ENCODE measurements around the gene PRRT3. TPM values are rescaled to one million over a fixed set of nuclear protein-coding genes. Genes with fewer than 3 reads are reported as not detected.

Gene PRRT3
- total RNA-seq, 1 donor from 2014 or later, result 1.4 TPM

- H3K9me3 ChIP-seq, result no peaks in the 10 kb centered on the region
- H3K4me3 ChIP-seq, result peak overlapping the region; percentile 80
- peaks cover 26% of the 10 kb centered on the region for H3K4me1 ChIP-seq
- peak overlapping the region; percentile 89 for H3K27ac ChIP-seq
- ATAC-seq, result no peak
- intact Hi-C loops (cut with DNase I), result no loop called here
- no peak for TF ChIP-seq CTCF (IDR thresholded peaks at IDR 0.05)
- H3K27me3 ChIP-seq, result no peaks in the 10 kb centered on the region
- no peak for DNase-seq
- H3K36me3 ChIP-seq, result peaks cover 35% of the 10 kb centered on the region
Measured at GRCh38 chr3:9934235-9934621, 18.0 kb downstream of the PRRT3 start.

DNA sequence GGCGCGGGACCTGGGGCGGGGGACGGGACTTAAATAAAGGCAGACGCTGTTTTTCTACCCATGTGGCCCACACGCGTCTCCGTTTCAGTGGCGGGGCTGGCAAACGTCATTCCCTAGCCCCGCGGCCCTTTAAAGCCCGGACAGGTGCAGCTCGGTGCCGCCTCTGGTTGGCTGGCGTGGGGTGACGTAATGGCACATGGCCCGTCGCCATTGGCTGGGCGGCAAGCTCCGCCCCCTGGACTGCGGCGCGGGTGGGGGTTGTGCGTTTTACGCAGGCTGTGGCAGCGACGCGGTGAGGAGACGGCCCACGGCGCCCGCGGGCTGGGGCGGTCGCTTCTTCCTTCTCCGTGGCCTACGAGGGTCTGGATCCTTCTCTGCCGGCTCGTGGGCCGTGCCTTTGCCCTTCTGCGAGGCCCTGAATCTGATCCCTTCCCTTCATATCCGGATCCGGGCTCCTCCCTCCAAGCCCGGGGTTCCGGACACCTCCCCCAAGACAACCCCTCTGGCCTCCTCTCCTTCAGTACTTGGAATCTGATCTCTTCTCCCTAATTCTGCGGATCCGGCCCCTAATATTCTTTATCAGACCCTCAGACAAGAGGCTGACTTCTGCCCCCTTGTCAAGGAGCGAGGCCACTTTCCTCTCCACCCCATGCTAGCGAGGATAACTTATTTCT is 18.5 kb downstream of the PRRT3 start, which contains the start of gene CRELD1:
Gene CRELD1, plus strand, starts transcription at position 274 of the 674 bp plus-strand sequence. CDS start 605 bp downstream, outside the sequence.
- no peak for TF ChIP-seq CTCF (IDR thresholded peaks at IDR 0.05)
- Histone ChIP-seq H3K4me1 (peaks cover 26% of the 10 kb centered on the region), H3K27ac (peak within 1 kb of the TSS; percentile 89), H3K36me3 (peaks cover 40% of the 10 kb centered on the region), H3K9me3 (no peaks in the 10 kb centered on the region), H3K4me3 (peak within 1 kb of the TSS; percentile 80), H3K27me3 (no peaks in the 10 kb centered on the region)
- ATAC-seq (peak; percentile 95), DNase-seq (peak; percentile 98)
- intact Hi-C loops (cut with DNase I), result no loop called here

GRCh38 chr3:9932843-9933560 is 19.2 kb downstream of the PRRT3 start:
- intact Hi-C loops (cut with DNase I), result no loop called here
- Histone ChIP-seq H3K9me3 (no peaks in the 10 kb centered on the region), H3K27me3 (no peaks in the 10 kb centered on the region), H3K4me1 (peaks cover 26% of the 10 kb centered on the region), H3K27ac (peak overlapping the region; percentile 89), H3K4me3 (peak overlapping the region; percentile 80), H3K36me3 (peaks cover 39% of the 10 kb centered on the region)
- peak; percentile 77 for TF ChIP-seq CTCF (IDR thresholded peaks at IDR 0.05)
- ATAC-seq (peak; percentile 89), DNase-seq (peak; percentile 95)

DNA sequence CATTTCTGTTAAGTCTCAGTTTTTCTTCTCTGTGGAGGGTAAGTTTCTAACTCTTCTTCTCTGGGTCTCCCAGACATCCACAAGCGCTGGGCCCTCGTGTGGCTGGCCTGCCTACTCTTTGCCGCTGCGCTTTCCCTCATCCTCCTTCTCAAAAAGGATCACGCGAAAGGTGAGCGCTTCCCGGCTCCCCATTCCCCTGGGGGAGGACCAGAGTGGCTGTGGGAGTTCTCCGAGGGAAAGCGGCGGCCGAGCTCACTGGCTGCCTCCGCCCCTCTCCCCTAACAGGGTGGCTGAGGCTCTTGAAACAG is 19.7 kb downstream of the PRRT3 start:
- Histone ChIP-seq H3K4me3 (peak overlapping the region; percentile 80), H3K27ac (peak overlapping the region; percentile 89), H3K36me3 (peaks cover 34% of the 10 kb centered on the region), H3K4me1 (peaks cover 26% of the 10 kb centered on the region), H3K9me3 (no peaks in the 10 kb centered on the region), H3K27me3 (no peaks in the 10 kb centered on the region)
- no peak for TF ChIP-seq CTCF (IDR thresholded peaks at IDR 0.05)
- intact Hi-C loops (cut with DNase I), result no loop called here
- DNase-seq (no peak), ATAC-seq (no peak)

DNA sequence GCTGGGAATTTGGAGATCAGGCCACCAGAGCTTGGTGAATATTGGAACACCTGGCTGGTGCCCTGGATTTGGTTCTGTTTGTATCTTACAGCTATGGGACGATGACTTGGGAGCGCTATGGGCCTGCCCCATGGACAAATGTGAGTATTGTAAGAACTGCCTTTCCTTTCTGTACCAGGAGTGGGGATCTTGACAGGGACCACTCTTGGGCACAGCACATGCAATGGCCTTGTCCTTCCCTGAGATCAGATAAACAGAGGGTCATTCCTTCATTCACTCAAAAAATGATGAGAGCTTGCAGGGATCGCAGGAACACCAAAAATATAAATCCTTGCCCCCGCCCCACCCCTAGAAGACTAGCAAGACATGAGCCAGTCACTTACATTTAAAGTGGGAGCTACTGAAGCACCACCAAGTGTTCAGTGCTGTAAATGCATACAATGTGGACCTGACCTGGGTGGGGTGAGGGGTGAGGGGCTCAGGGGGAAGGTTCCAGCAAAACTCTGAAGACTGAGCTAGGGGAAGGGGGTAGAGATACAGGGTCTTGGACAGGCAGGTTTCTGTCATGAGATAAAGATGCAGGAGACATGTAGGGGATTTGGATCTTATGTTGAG is 21.3 kb downstream of the PRRT3 start:
- Histone ChIP-seq H3K4me3 (no peak overlapping the region), H3K27ac (no peak overlapping the region), H3K4me1 (peaks cover 23% of the 10 kb centered on the region), H3K9me3 (no peaks in the 10 kb centered on the region), H3K36me3 (peaks cover 19% of the 10 kb centered on the region), H3K27me3 (no peaks in the 10 kb centered on the region)
- ATAC-seq (no peak), DNase-seq (no peak)
- intact Hi-C loops (cut with DNase I), result no loop called here
- TF ChIP-seq CTCF (IDR thresholded peaks at IDR 0.05), result no peak
